ENCODE measurements around the gene TBC1D22A.

GRCh38 chr22:47005506-47006408 is 243.3 kb downstream of the TBC1D22A start:
- TF ChIP-seq CTCF (IDR thresholded peaks at IDR 0.05; ENCODE audit: poor library complexity) (no peak), EZH2 (IDR thresholded peaks at IDR 0.05; ENCODE audit: borderline replicate concordance) (no peak)
